ENCODE results near the gene PEX19. TPM values are rescaled to one million over a fixed set of nuclear protein-coding genes. Genes with fewer than 3 reads are reported as not detected.
A peak's percentile ranks its signal among the peaks of the same experiment; 100 is the strongest.

The PEX19 gene
- total RNA-seq (44.4 TPM), polyA plus RNA-seq (10 to 100 TPM; 55.6 to 61.5 (median 58.8) TPM)

- Mint-ChIP-seq H3K4me1 (peaks cover 18 to 38% (median 28%) of the 10 kb centered on the region in 4 donors), H3K4me3 (peak within 1 kb of the TSS; percentile 92 to 100 (median 100)), H3K36me3 (peaks cover 36% of the 10 kb centered on the region), H3K27me3 (peaks cover 6% of the 10 kb centered on the region), H3K27ac (peak within 1 kb of the TSS; percentile 96 to 98 (median 97)), H3K9me3 (peaks cover 0 to 2% (median 0%) of the 10 kb centered on the region in 7 donors)
- Histone ChIP-seq H3K36me3 (ENCODE audit: control insufficient read depth, insufficient read depth, low read length) (peaks cover 40% of the 10 kb centered on the region), H3K9me3 (ENCODE audit: control insufficient read depth in 2 of 2, low read length in 2 of 2) (no peaks in the 10 kb centered on the region), H3K27ac (ENCODE audit: insufficient read depth, low read length, poor library complexity, severe bottlenecking) (peak within 1 kb of the TSS; percentile 71), H3K4me1 (ENCODE audit: control insufficient read depth, insufficient read depth, low read length, poor library complexity, severe bottlenecking) (peaks cover 21% of the 10 kb centered on the region), H3K4me3 (ENCODE audit: low read depth, low read length) (peak within 1 kb of the TSS; percentile 95), H3K27me3 (ENCODE audit: control insufficient read depth, insufficient read depth, low read length) (no peaks in the 10 kb centered on the region)
- ATAC-seq (ENCODE audit: low read depth in 2 of 2) (peak; percentile 100), DNase-seq (peak; percentile 89 to 95 (median 94))
Observed at GRCh38 chr1:160284782-160285344, at the start of gene PEX19. Gene PEX19, minus strand, starts transcription at chr1:160285133. Its CDS starts 9 bp downstream, at chr1:160285124.

GRCh38 chr1:160332516-160332915 is 47.6 kb upstream of the PEX19 start:
- Mint-ChIP-seq H3K9me3 (no peaks in the 10 kb centered on the region), H3K36me3 (peaks cover 48% of the 10 kb centered on the region), H3K27me3 (no peaks in the 10 kb centered on the region), H3K4me3 (no peak overlapping the region), H3K4me1 (peaks cover 11 to 16% (median 15%) of the 10 kb centered on the region in 4 donors), H3K27ac (no peak overlapping the region)
- no peaks in the 10 kb centered on the region for H3K4me1 ChIP-seq (ENCODE audit: control insufficient read depth, insufficient read depth, low read length, poor library complexity, severe bottlenecking)
- H3K27me3 ChIP-seq (ENCODE audit: control insufficient read depth, insufficient read depth, low read length): no peaks in the 10 kb centered on the region
- no peak for DNase-seq
- no peak overlapping the region for H3K4me3 ChIP-seq (ENCODE audit: low read depth, low read length)
- no peak for ATAC-seq (ENCODE audit: low read depth in 2 of 2)
- peaks cover 95% of the 10 kb centered on the region for H3K36me3 ChIP-seq (ENCODE audit: control insufficient read depth, insufficient read depth, low read length)
- H3K9me3 ChIP-seq (ENCODE audit: control insufficient read depth in 2 of 2, low read length in 2 of 2): no peaks in the 10 kb centered on the region
- H3K27ac ChIP-seq (ENCODE audit: insufficient read depth, low read length, poor library complexity, severe bottlenecking): no peak overlapping the region

GRCh38 chr1:160330119-160330518 is 45.2 kb upstream of the PEX19 start:
- H3K36me3 Mint-ChIP-seq: peaks cover 57% of the 10 kb centered on the region
- H3K9me3 Mint-ChIP-seq: no peaks in the 10 kb centered on the region
- peaks cover 94% of the 10 kb centered on the region for H3K36me3 ChIP-seq (ENCODE audit: control insufficient read depth, insufficient read depth, low read length)

GRCh38 chr1:160328184-160328583 is 43.3 kb upstream of the PEX19 start:
- peaks cover 94% of the 10 kb centered on the region for H3K36me3 ChIP-seq (ENCODE audit: control insufficient read depth, insufficient read depth, low read length)
- no peak overlapping the region for H3K27ac Mint-ChIP-seq

More at GRCh38 chr1:160330119-160330518, 45.2 kb upstream of the PEX19 start:
- no peak overlapping the region for H3K4me3 ChIP-seq (ENCODE audit: low read depth, low read length)
- Mint-ChIP-seq H3K27ac (no peak overlapping the region), H3K27me3 (no peaks in the 10 kb centered on the region), H3K4me3 (no peak overlapping the region), H3K4me1 (peaks cover 8 to 18% (median 15%) of the 10 kb centered on the region in 4 donors)
- no peaks in the 10 kb centered on the region for H3K4me1 ChIP-seq (ENCODE audit: control insufficient read depth, insufficient read depth, low read length, poor library complexity, severe bottlenecking)
- DNase-seq (peak in 1 of 3 donors; percentile 12), ATAC-seq (ENCODE audit: low read depth in 2 of 2) (no peak)
- H3K27me3 ChIP-seq (ENCODE audit: control insufficient read depth, insufficient read depth, low read length): no peaks in the 10 kb centered on the region
- no peak overlapping the region for H3K27ac ChIP-seq (ENCODE audit: insufficient read depth, low read length, poor library complexity, severe bottlenecking)
- H3K9me3 ChIP-seq (ENCODE audit: control insufficient read depth in 2 of 2, low read length in 2 of 2): no peaks in the 10 kb centered on the region

GRCh38 chr1:160326418-160326817 is 41.5 kb upstream of the PEX19 start:
- Histone ChIP-seq H3K9me3 (ENCODE audit: control insufficient read depth in 2 of 2, low read length in 2 of 2) (no peaks in the 10 kb centered on the region), H3K4me1 (ENCODE audit: control insufficient read depth, insufficient read depth, low read length, poor library complexity, severe bottlenecking) (no peaks in the 10 kb centered on the region), H3K27ac (ENCODE audit: insufficient read depth, low read length, poor library complexity, severe bottlenecking) (no peak overlapping the region), H3K27me3 (ENCODE audit: control insufficient read depth, insufficient read depth, low read length) (no peaks in the 10 kb centered on the region), H3K36me3 (ENCODE audit: control insufficient read depth, insufficient read depth, low read length) (peaks cover 94% of the 10 kb centered on the region), H3K4me3 (ENCODE audit: low read depth, low read length) (no peak overlapping the region)
- DNase-seq (no peak), ATAC-seq (ENCODE audit: low read depth in 2 of 2) (no peak)
- no peaks in the 10 kb centered on the region for H3K27me3 Mint-ChIP-seq
- no peaks in the 10 kb centered on the region for H3K9me3 Mint-ChIP-seq
- peaks cover 11 to 23% (median 21%) of the 10 kb centered on the region in 4 donors for H3K4me1 Mint-ChIP-seq
- H3K27ac Mint-ChIP-seq: no peak overlapping the region
- no peak overlapping the region for H3K4me3 Mint-ChIP-seq
- peaks cover 59% of the 10 kb centered on the region for H3K36me3 Mint-ChIP-seq

More at GRCh38 chr1:160328184-160328583, 43.3 kb upstream of the PEX19 start:
- H3K4me1 ChIP-seq (ENCODE audit: control insufficient read depth, insufficient read depth, low read length, poor library complexity, severe bottlenecking): no peaks in the 10 kb centered on the region
- H3K4me3 ChIP-seq (ENCODE audit: low read depth, low read length): no peak overlapping the region
- H3K27ac ChIP-seq (ENCODE audit: insufficient read depth, low read length, poor library complexity, severe bottlenecking): no peak overlapping the region
- peaks cover 8 to 19% (median 13%) of the 10 kb centered on the region in 4 donors for H3K4me1 Mint-ChIP-seq
- H3K27me3 Mint-ChIP-seq: no peaks in the 10 kb centered on the region
- no peak for DNase-seq
- ATAC-seq (ENCODE audit: low read depth in 2 of 2): no peak
- no peaks in the 10 kb centered on the region for H3K9me3 ChIP-seq (ENCODE audit: control insufficient read depth in 2 of 2, low read length in 2 of 2)
- peaks cover 56% of the 10 kb centered on the region for H3K36me3 Mint-ChIP-seq
- H3K9me3 Mint-ChIP-seq: no peaks in the 10 kb centered on the region
- no peaks in the 10 kb centered on the region for H3K27me3 ChIP-seq (ENCODE audit: control insufficient read depth, insufficient read depth, low read length)
- no peak overlapping the region for H3K4me3 Mint-ChIP-seq

GRCh38 chr1:160325252-160325651 is 40.3 kb upstream of the PEX19 start:
- H3K36me3 ChIP-seq (ENCODE audit: control insufficient read depth, insufficient read depth, low read length): peaks cover 89% of the 10 kb centered on the region
- Mint-ChIP-seq H3K36me3 (peaks cover 62% of the 10 kb centered on the region), H3K27me3 (no peaks in the 10 kb centered on the region), H3K27ac (no peak overlapping the region), H3K4me1 (peaks cover 20 to 28% (median 25%) of the 10 kb centered on the region in 4 donors), H3K4me3 (no peak overlapping the region), H3K9me3 (no peaks in the 10 kb centered on the region)
- no peaks in the 10 kb centered on the region for H3K27me3 ChIP-seq (ENCODE audit: control insufficient read depth, insufficient read depth, low read length)
- no peaks in the 10 kb centered on the region for H3K4me1 ChIP-seq (ENCODE audit: control insufficient read depth, insufficient read depth, low read length, poor library complexity, severe bottlenecking)
- ATAC-seq (ENCODE audit: low read depth in 2 of 2) (no peak), DNase-seq (no peak)
- H3K4me3 ChIP-seq (ENCODE audit: low read depth, low read length): no peak overlapping the region
- no peak overlapping the region for H3K27ac ChIP-seq (ENCODE audit: insufficient read depth, low read length, poor library complexity, severe bottlenecking)
- H3K9me3 ChIP-seq (ENCODE audit: control insufficient read depth in 2 of 2, low read length in 2 of 2): no peaks in the 10 kb centered on the region

GRCh38 chr1:160322831-160323230 is 37.9 kb upstream of the PEX19 start:
- peaks cover 81% of the 10 kb centered on the region for H3K36me3 ChIP-seq (ENCODE audit: control insufficient read depth, insufficient read depth, low read length)
- Mint-ChIP-seq H3K36me3 (peaks cover 68% of the 10 kb centered on the region), H3K9me3 (peaks cover 0 to 2% (median 0%) of the 10 kb centered on the region in 7 donors), H3K27ac (no peak overlapping the region), H3K4me1 (peaks cover 25 to 28% (median 26%) of the 10 kb centered on the region in 4 donors), H3K27me3 (no peaks in the 10 kb centered on the region), H3K4me3 (no peak overlapping the region)
- H3K4me1 ChIP-seq (ENCODE audit: control insufficient read depth, insufficient read depth, low read length, poor library complexity, severe bottlenecking): no peaks in the 10 kb centered on the region
- ATAC-seq (ENCODE audit: low read depth in 2 of 2): no peak
- no peaks in the 10 kb centered on the region for H3K9me3 ChIP-seq (ENCODE audit: control insufficient read depth in 2 of 2, low read length in 2 of 2)
- H3K27ac ChIP-seq (ENCODE audit: insufficient read depth, low read length, poor library complexity, severe bottlenecking): no peak overlapping the region
- no peaks in the 10 kb centered on the region for H3K27me3 ChIP-seq (ENCODE audit: control insufficient read depth, insufficient read depth, low read length)
- H3K4me3 ChIP-seq (ENCODE audit: low read depth, low read length): no peak overlapping the region
- no peak for DNase-seq

- Mint-ChIP-seq H3K9me3 (peaks cover 0 to 18% (median 4%) of the 10 kb centered on the region in 7 donors), H3K36me3 (peaks cover 78% of the 10 kb centered on the region), H3K4me1 (peaks cover 9 to 21% (median 18%) of the 10 kb centered on the region in 4 donors), H3K27me3 (no peaks in the 10 kb centered on the region), H3K4me3 (no peak overlapping the region), H3K27ac (peak overlapping the region in 1 of 3 donors; percentile 64)
- Histone ChIP-seq H3K9me3 (ENCODE audit: control insufficient read depth in 2 of 2, low read length in 2 of 2) (peaks cover 5 to 13% of the 10 kb centered on the region in 2 experiments), H3K27me3 (ENCODE audit: control insufficient read depth, insufficient read depth, low read length) (no peaks in the 10 kb centered on the region), H3K36me3 (ENCODE audit: control insufficient read depth, insufficient read depth, low read length) (peaks cover 84% of the 10 kb centered on the region), H3K27ac (ENCODE audit: insufficient read depth, low read length, poor library complexity, severe bottlenecking) (no peak overlapping the region), H3K4me3 (ENCODE audit: low read depth, low read length) (no peak overlapping the region), H3K4me1 (ENCODE audit: control insufficient read depth, insufficient read depth, low read length, poor library complexity, severe bottlenecking) (no peaks in the 10 kb centered on the region)
- DNase-seq (no peak), ATAC-seq (ENCODE audit: low read depth in 2 of 2) (no peak)
Observed at GRCh38 chr1:160315359-160315758, 30.4 kb upstream of the PEX19 start.
